Activated naive CD8-positive, alpha-beta T cell treated with anti-CD3 and anti-CD28 coated beads, Interleukin-2, amount 10 ng/mL, durations not matched to agents 7 days and 5 days (primary cell): Measurements from ENCODE around the gene DHRS12. TPM values are rescaled to one million over a fixed set of nuclear protein-coding genes. Genes with fewer than 3 reads are reported as not detected.

ENCODE experiments used
- ATAC-seq: fragments of 150-1000 bp; cut with Tn5 transposase; one replicate; pipeline ENCODE4 v1.10.0; 2021; ENCODE audit warnings: low read depth, moderate library complexity
- POLR2A ChIA-PET: fragments of 350-600 bp; sonication (Branson Sonifier 250); formaldehyde crosslinking; loops from one replicate; lab custom pipeline; 2021; ENCODE audit warnings: antibody characterized with exemption; lab: Charles Lee
- DNase-seq: peaks from one replicate; pipeline ENCODE4 v3.0.0; 2021
- H3K27ac Mint-ChIP-seq: one replicate; pipeline ENCODE4 v1.8.0; 2022; ENCODE audit warnings: mild to moderate bottlenecking, mixed read lengths
- H3K27me3 Mint-ChIP-seq: one replicate; pipeline ENCODE4 v1.8.0; 2022; ENCODE audit warnings: mild to moderate bottlenecking, moderate library complexity, mixed read lengths
- H3K36me3 Mint-ChIP-seq: one replicate; pipeline ENCODE4 v1.8.0; 2021; ENCODE audit warnings: mild to moderate bottlenecking, mixed read lengths
- H3K4me1 Mint-ChIP-seq: one replicate; pipeline ENCODE4 v1.8.0; 2021; ENCODE audit warnings: mixed read lengths
- H3K4me3 Mint-ChIP-seq: one replicate; pipeline ENCODE4 v1.8.0; 2022; ENCODE audit warnings: mild to moderate bottlenecking, moderate library complexity, mixed read lengths
- H3K9me3 Mint-ChIP-seq: one replicate; pipeline ENCODE4 v1.8.0; 2021; ENCODE audit warnings: mixed read lengths
- total RNA-seq, 2 experiments: library from RNA; stranded (reverse); gene quantifications; one replicate each; pipeline ENCODE4 v1.2.3, GENCODE V29; 2021

Gene DHRS12
- total RNA-seq, 2 experiments from 2014 or later: 12.6 to 13.1 TPM

- Mint-ChIP-seq H3K27me3 (no peaks in the 10 kb centered on the region), H3K27ac (no peak overlapping the region), H3K9me3 (no peaks in the 10 kb centered on the region), H3K4me3 (no peak overlapping the region), H3K36me3 (no peaks in the 10 kb centered on the region), H3K4me1 (peaks cover 28% of the 10 kb centered on the region)
- ATAC-seq: peak; percentile 65
- POLR2A ChIA-PET: interaction anchor here (0.7 to 1.3 kb wide), 3 partner anchors 345 to 511 kb away, joined by 3 to 8 read pairs (median 3); partner anchors contain the start of gene INTS6
- no peak for DNase-seq
Observed at GRCh38 chr13:51797664-51798488, 6.1 kb downstream of the DHRS12 start.

GRCh38 chr13:51796546-51796945 is 7.4 kb downstream of the DHRS12 start:
- Mint-ChIP-seq H3K27me3 (no peaks in the 10 kb centered on the region), H3K4me3 (no peak overlapping the region), H3K27ac (no peak overlapping the region), H3K36me3 (peaks cover 2% of the 10 kb centered on the region), H3K4me1 (peaks cover 17% of the 10 kb centered on the region), H3K9me3 (no peaks in the 10 kb centered on the region)
- no peak for ATAC-seq
- POLR2A ChIA-PET: interaction anchor here (1.1 kb wide), 1 partner anchor 361 kb away, joined by 3 read pairs; no protein-coding TSS in a partner anchor
- DNase-seq: no peak

- DNase-seq (no peak), ATAC-seq (no peak)
- POLR2A ChIA-PET: interaction anchor here (1.1 kb wide), 1 partner anchor 360 kb away, joined by 3 read pairs; no protein-coding TSS in a partner anchor
- Mint-ChIP-seq H3K27ac (no peak overlapping the region), H3K36me3 (peaks cover 3% of the 10 kb centered on the region), H3K27me3 (no peaks in the 10 kb centered on the region), H3K4me3 (no peak overlapping the region), H3K4me1 (peaks cover 15% of the 10 kb centered on the region), H3K9me3 (no peaks in the 10 kb centered on the region)
Observed at GRCh38 chr13:51795419-51795818, 8.5 kb downstream of the DHRS12 start.

- Mint-ChIP-seq H3K36me3 (peaks cover 3% of the 10 kb centered on the region), H3K27me3 (no peaks in the 10 kb centered on the region), H3K4me3 (no peak overlapping the region), H3K4me1 (peaks cover 15% of the 10 kb centered on the region), H3K27ac (no peak overlapping the region), H3K9me3 (no peaks in the 10 kb centered on the region)
- POLR2A ChIA-PET: no interaction called here
- DNase-seq (no peak), ATAC-seq (no peak)
Observed at GRCh38 chr13:51794964-51795363, 9.0 kb downstream of the DHRS12 start.

GRCh38 chr13:51793570-51794271 is 10.2 kb downstream of the DHRS12 start:
- DNase-seq (no peak), ATAC-seq (peak; percentile 17)
- Mint-ChIP-seq H3K27me3 (no peaks in the 10 kb centered on the region), H3K27ac (no peak overlapping the region), H3K36me3 (peaks cover 4% of the 10 kb centered on the region), H3K4me3 (no peak overlapping the region), H3K4me1 (peaks cover 15% of the 10 kb centered on the region), H3K9me3 (no peaks in the 10 kb centered on the region)
- POLR2A ChIA-PET: interaction anchor here (1.1 kb wide), 1 partner anchor 341 kb away, joined by 5 read pairs; the partner anchor contains the start of gene INTS6

GRCh38 chr13:51786425-51787265 is 17.3 kb downstream of the DHRS12 start:
- DNase-seq: no peak
- Mint-ChIP-seq H3K4me3 (no peak overlapping the region), H3K27me3 (no peaks in the 10 kb centered on the region), H3K4me1 (no peaks in the 10 kb centered on the region), H3K36me3 (peaks cover 4% of the 10 kb centered on the region), H3K9me3 (no peaks in the 10 kb centered on the region), H3K27ac (no peak overlapping the region)
- no peak for ATAC-seq
- POLR2A ChIA-PET: interaction anchor here (2.1 kb wide), 1 partner anchor 334 kb away, joined by 4 read pairs; the partner anchor contains the start of gene INTS6

GRCh38 chr13:51785712-51786424 is 18.1 kb downstream of the DHRS12 start:
- H3K4me3 Mint-ChIP-seq: no peak overlapping the region
- no peak overlapping the region for H3K27ac Mint-ChIP-seq
- ATAC-seq: no peak
- DNase-seq: no peak
- POLR2A ChIA-PET: interaction anchor here (2.1 kb wide), 1 partner anchor 333 kb away, joined by 4 read pairs; the partner anchor contains the start of gene INTS6
- no peaks in the 10 kb centered on the region for H3K27me3 Mint-ChIP-seq
- H3K4me1 Mint-ChIP-seq: peaks cover 2% of the 10 kb centered on the region
- H3K36me3 Mint-ChIP-seq: peaks cover 2% of the 10 kb centered on the region
- H3K9me3 Mint-ChIP-seq: no peaks in the 10 kb centered on the region

- Mint-ChIP-seq H3K27me3 (no peaks in the 10 kb centered on the region), H3K4me1 (peaks cover 2% of the 10 kb centered on the region), H3K9me3 (no peaks in the 10 kb centered on the region), H3K4me3 (no peak overlapping the region), H3K27ac (no peak overlapping the region), H3K36me3 (no peaks in the 10 kb centered on the region)
- ATAC-seq (no peak), DNase-seq (no peak)
- POLR2A ChIA-PET: no interaction called here
Observed at GRCh38 chr13:51784097-51784496, 19.9 kb downstream of the DHRS12 start.

GRCh38 chr13:51783428-51784094 is 20.4 kb downstream of the DHRS12 start:
- Mint-ChIP-seq H3K27me3 (no peaks in the 10 kb centered on the region), H3K27ac (no peak overlapping the region), H3K36me3 (no peaks in the 10 kb centered on the region), H3K4me1 (peaks cover 2% of the 10 kb centered on the region), H3K4me3 (no peak overlapping the region), H3K9me3 (no peaks in the 10 kb centered on the region)
- no peak for ATAC-seq
- POLR2A ChIA-PET: interaction anchor here (1.1 kb wide), 1 partner anchor 330 kb away, joined by 3 read pairs; the partner anchor contains the start of gene INTS6
- no peak for DNase-seq

GRCh38 chr13:51782026-51782710 is 21.8 kb downstream of the DHRS12 start:
- H3K4me3 Mint-ChIP-seq: no peak overlapping the region
- ATAC-seq (no peak), DNase-seq (no peak)
- no peaks in the 10 kb centered on the region for H3K9me3 Mint-ChIP-seq
- POLR2A ChIA-PET: interaction anchor here (1.1 kb wide), 1 partner anchor 329 kb away, joined by 3 read pairs; the partner anchor contains the start of gene INTS6
- H3K27ac Mint-ChIP-seq: no peak overlapping the region
- no peaks in the 10 kb centered on the region for H3K27me3 Mint-ChIP-seq
- peaks cover 2% of the 10 kb centered on the region for H3K4me1 Mint-ChIP-seq
- no peaks in the 10 kb centered on the region for H3K36me3 Mint-ChIP-seq

GRCh38 chr13:51781246-51782022 is 22.5 kb downstream of the DHRS12 start:
- no peaks in the 10 kb centered on the region for H3K27me3 Mint-ChIP-seq
- H3K27ac Mint-ChIP-seq: peak overlapping the region; percentile 10
- H3K36me3 Mint-ChIP-seq: no peaks in the 10 kb centered on the region
- DNase-seq: no peak
- POLR2A ChIA-PET: no interaction called here
- peaks cover 2% of the 10 kb centered on the region for H3K4me1 Mint-ChIP-seq
- ATAC-seq: peak; percentile 60
- no peak overlapping the region for H3K4me3 Mint-ChIP-seq
- no peaks in the 10 kb centered on the region for H3K9me3 Mint-ChIP-seq
